ENCODE results near the gene FAM228B. TPM values are rescaled to one million over a fixed set of nuclear protein-coding genes. Genes with fewer than 3 reads are reported as not detected.
"Not testable (repeated sequence)": the region's sequence is repeated elsewhere in the genome, so short reads cannot be mapped to it uniquely, and the experiment has no call there.

Gene FAM228B
- total RNA-seq, 2 experiments from 2014 or later, result 4.1 to 4.6 TPM

DNA sequence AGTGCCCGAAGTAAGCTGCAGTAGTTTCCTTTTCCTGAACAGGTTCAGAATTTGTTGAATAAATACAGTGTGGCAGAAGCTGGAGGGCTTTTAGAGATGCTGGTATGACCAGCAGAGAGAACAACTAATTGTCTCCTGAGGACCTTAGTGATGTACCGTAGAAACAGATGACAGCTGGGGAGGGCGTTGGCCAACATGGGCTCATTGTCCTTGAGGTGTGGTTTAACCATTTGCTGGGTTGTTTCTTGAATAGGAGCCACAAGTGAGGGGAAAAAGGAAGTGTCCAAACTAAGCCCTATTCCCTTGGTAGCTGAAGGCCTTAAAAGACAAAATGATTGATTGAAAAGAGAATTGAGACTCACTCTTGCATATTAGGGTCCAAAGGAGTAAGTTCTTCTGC is 39.9 kb downstream of the FAM228B start:
- H3K27ac Mint-ChIP-seq, result no peak overlapping the region
- no peaks in the 10 kb centered on the region for H3K4me1 Mint-ChIP-seq
- H3K27me3 Mint-ChIP-seq, result no peaks in the 10 kb centered on the region
- H3K4me3 Mint-ChIP-seq, result no peak overlapping the region
- H3K36me3 Mint-ChIP-seq, result no peaks in the 10 kb centered on the region
- H3K9me3 Mint-ChIP-seq, result no peaks in the 10 kb centered on the region
- no peak for DNase-seq

DNA sequence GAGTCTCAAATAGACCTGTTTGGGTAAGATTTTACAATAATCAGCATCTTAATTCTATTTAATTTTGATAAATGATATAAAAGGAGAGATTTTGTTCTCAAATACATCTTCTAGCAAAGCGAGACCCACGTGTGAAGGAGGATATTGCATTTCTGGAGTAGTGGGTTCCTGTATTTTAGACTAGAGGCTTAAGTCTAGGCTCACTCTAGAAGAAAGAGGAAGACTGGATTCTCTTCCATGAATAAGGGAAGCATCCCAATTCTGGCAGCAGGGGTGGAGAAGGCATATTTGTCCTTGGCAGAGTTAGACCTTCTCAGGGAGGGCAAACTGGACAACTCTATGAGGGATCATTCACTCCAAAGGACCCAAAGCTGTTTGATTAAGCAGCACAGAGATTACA is 40.3 kb downstream of the FAM228B start:
- H3K36me3 Mint-ChIP-seq, result no peaks in the 10 kb centered on the region

DNA sequence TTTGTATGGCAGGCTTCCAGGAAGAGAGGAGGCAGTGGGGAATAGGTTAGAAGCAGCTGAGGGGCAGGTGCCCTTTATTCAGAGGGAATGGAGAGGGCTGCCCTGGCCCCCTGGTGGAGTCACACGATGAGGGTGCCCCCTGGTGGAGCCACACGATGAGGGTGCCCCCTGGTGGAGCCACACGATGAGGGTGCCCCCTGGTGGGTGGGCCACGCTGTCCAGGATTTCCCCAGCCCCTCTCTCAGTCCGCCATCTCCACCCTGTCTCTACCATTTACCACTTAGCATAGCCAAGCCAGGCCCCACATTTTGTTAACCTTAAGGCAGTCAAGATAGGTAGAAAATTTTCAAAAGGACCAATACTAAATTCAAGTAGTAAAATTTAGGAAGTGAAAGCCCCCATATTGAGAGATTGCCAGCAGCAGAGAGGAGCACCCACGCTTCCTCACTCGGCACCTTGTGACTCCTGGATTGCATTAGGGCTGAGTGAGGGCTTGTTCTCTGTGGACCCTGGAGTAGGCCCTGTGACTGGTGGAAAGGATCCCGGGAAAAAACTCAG is 41.2 kb downstream of the FAM228B start:
- peak; percentile 52 for DNase-seq
- Mint-ChIP-seq H3K4me3 (no peak overlapping the region), H3K9me3 (no peaks in the 10 kb centered on the region), H3K27me3 (no peaks in the 10 kb centered on the region), H3K4me1 (no peaks in the 10 kb centered on the region), H3K27ac (no peak overlapping the region), H3K36me3 (no peaks in the 10 kb centered on the region)

More for the DNA sequence above, 40.3 kb downstream of the FAM228B start:
- Mint-ChIP-seq H3K27me3 (no peaks in the 10 kb centered on the region), H3K9me3 (no peaks in the 10 kb centered on the region), H3K4me3 (no peak overlapping the region), H3K27ac (no peak overlapping the region), H3K4me1 (no peaks in the 10 kb centered on the region)
- DNase-seq, result no peak

DNA sequence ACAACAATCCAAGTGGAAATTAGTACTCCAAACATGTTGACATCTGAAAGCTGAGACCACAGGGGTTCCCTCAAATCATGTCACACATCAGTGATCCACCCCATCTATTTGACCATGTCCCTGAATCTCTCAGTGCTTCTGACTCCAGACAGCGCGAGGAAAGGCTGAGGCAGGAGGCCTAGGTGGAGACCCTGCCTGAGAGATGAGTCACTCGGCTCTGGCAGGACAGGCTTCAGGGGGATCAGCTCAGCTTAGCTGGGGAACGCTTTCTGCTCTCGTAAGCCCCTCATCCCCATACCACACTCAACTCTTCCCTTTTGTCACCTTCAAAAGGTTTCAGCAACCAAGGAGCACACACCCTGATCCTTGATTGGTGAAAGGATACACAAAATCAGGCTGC is 45.8 kb downstream of the FAM228B start:
- Mint-ChIP-seq H3K36me3 (peaks cover 2% of the 10 kb centered on the region), H3K27ac (no peak overlapping the region)

DNA sequence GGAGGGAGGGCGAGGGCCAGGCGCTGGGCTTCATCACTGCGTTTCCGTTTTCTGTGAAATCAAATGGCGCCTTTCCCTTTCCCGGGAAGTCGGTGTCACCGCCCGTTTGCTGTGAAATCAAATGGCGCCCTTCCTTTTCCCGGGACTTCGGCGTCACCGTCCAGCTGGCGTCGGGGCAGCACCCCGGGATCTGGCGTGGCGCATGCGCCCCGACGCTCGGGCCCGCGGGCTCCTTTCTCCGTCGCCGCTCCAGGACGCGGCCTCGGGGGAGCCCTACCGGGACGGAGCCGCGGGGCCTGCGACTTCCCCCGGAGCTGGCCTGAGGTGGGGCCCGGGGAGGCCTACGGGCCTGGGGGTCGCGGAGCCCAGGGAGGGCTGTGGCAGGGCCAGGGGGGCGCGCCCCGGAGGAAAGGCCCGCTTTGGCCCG is 51.6 kb downstream of the FAM228B start, which contains the start of gene FAM228A:
Gene FAM228A (plus strand): TSS at position 203 of the 427 bp plus-strand sequence. CDS start 428 bp downstream, outside the sequence.
- Mint-ChIP-seq H3K4me1 (no peaks in the 10 kb centered on the region), H3K4me3 (no peak within 1 kb of the TSS), H3K27me3 (peaks cover 21% of the 10 kb centered on the region), H3K27ac (no peak within 1 kb of the TSS), H3K36me3 (peaks cover 3% of the 10 kb centered on the region), H3K9me3 (no peaks in the 10 kb centered on the region)
- no peak for DNase-seq

More for the DNA sequence above, 45.8 kb downstream of the FAM228B start:
- Mint-ChIP-seq H3K4me3 (no peak overlapping the region), H3K4me1 (no peaks in the 10 kb centered on the region), H3K9me3 (no peaks in the 10 kb centered on the region), H3K27me3 (peaks cover 15% of the 10 kb centered on the region)
- DNase-seq, result no peak

DNA sequence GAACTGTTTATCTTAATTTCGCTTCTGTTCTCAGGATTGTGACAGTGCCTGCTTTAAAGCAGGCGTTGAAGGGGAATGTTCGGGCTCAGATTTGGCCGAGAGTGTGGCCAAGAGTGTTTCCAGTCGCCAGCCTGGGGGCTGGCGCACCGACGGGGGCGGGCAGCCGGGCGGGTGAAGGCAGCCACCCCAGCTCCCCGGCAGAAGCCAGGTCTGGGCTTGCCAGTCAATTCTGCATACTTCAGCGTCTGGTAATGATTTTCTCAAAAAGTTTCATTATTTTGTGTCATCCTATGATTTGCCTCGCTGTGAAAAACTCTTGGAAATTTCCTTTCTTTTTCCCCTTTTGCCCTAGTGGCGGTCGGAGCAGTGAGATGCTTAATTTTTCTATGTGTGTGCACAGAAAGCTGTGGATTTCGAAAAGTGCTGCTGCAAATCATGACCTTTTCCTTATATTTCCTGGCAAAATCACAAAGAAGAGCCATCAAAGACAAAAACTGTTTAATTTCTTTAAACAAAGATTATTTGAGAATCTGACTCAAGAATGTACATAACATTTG is 52.4 kb downstream of the FAM228B start:
- H3K27ac Mint-ChIP-seq, result no peak overlapping the region
- no peak overlapping the region for H3K4me3 Mint-ChIP-seq
- peaks cover 3% of the 10 kb centered on the region for H3K36me3 Mint-ChIP-seq
- no peak for DNase-seq
- H3K9me3 Mint-ChIP-seq, result no peaks in the 10 kb centered on the region
- H3K4me1 Mint-ChIP-seq, result no peaks in the 10 kb centered on the region
- peaks cover 21% of the 10 kb centered on the region for H3K27me3 Mint-ChIP-seq

DNA sequence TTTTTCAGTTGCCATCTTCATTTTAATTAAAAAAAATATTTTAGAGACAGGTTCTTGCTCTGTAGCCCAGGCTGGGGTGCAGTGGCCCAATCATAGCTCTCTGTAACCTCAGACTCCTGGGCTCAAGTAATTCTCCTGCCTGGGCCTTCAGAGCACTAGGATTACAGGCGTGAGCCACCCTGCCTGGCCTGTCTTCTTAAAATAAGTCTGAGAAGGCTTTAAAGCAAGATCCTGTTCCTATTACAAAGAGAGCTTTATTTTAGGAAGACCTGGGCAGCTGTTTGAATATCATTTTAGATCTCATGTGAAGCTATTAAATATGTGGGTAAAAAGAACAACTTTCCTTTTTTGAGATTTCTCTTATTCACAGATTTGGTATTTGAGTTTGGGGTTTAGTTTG is 53.1 kb downstream of the FAM228B start:
- no peaks in the 10 kb centered on the region for H3K4me1 Mint-ChIP-seq
- DNase-seq, result no peak
- H3K4me3 Mint-ChIP-seq, result no peak overlapping the region
- no peak overlapping the region for H3K27ac Mint-ChIP-seq
- peaks cover 19% of the 10 kb centered on the region for H3K27me3 Mint-ChIP-seq
- no peaks in the 10 kb centered on the region for H3K9me3 Mint-ChIP-seq
- H3K36me3 Mint-ChIP-seq, result peaks cover 3% of the 10 kb centered on the region

DNA sequence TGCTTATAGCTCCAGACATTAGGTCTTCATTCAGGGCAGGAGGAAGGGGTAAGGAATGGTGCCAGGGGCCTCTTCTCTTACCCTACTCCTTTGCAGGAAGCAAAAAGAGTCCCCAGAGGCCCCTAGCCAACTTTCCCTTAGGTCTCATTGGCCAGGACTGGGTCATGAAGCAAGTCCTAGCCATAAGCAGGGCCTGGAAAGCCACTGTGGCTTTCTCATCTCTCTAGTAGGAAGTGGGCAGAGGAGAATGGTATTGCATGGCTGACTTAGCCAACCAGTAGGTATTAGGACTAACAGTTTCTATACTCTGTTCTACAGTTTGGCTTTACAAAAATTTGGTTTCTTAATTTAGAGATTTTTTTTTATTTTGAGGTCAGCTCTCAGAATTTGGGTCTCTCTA is 56.4 kb downstream of the FAM228B start:
- no peaks in the 10 kb centered on the region for H3K36me3 Mint-ChIP-seq
- H3K4me3 Mint-ChIP-seq, result no peak overlapping the region

DNA sequence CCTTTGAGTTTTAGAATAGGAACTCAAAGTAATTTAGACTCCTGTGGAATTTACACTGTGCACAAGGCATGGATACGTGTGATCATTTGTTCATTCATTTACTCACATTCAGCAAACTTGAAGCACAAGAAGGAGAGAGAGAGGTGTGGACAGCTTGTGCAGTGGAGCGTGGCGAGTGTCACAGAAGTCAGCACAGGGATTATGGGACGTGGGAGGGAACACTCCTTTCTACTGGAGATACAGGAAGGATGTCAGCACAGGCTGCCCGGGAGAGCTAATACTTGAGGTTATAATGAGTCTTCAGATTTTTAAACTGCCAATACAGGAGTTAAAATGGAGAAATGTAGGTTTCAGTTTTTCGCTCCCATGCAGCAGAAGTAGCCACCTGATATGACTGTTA is 58.6 kb downstream of the FAM228B start:
- Mint-ChIP-seq H3K4me1 (no peaks in the 10 kb centered on the region), H3K27ac (no peak overlapping the region), H3K27me3 (no peaks in the 10 kb centered on the region), H3K9me3 (no peaks in the 10 kb centered on the region), H3K36me3 (no peaks in the 10 kb centered on the region), H3K4me3 (no peak overlapping the region)
- no peak for DNase-seq

More for the DNA sequence above, 56.4 kb downstream of the FAM228B start:
- Mint-ChIP-seq H3K9me3 (no peaks in the 10 kb centered on the region), H3K4me1 (no peaks in the 10 kb centered on the region), H3K27ac (no peak overlapping the region), H3K27me3 (no peaks in the 10 kb centered on the region)
- DNase-seq, result no peak

DNA sequence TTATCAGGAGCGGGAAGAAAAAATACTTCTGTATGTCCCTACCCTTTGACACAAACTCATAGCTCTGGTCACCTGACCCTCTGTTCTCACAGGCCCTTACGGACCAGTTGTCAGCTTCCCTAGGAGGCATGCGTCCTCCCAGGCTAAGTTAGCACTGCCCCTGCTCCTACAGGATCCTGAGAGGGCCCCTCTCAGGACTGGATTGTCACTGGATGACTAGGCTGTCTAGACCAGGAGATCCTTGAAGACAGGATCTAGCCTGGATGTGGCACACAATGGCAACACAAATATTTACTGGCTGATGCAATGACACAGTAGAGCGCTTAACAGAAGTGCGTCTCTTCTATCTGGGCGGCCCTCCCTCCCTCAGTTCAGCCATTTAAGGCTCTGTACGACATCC is 59.2 kb downstream of the FAM228B start:
- H3K27me3 Mint-ChIP-seq, result no peaks in the 10 kb centered on the region
- H3K4me3 Mint-ChIP-seq, result no peak overlapping the region
- no peak for DNase-seq
- peaks cover 3% of the 10 kb centered on the region for H3K9me3 Mint-ChIP-seq
- no peaks in the 10 kb centered on the region for H3K4me1 Mint-ChIP-seq
- no peaks in the 10 kb centered on the region for H3K36me3 Mint-ChIP-seq
- no peak overlapping the region for H3K27ac Mint-ChIP-seq

DNA sequence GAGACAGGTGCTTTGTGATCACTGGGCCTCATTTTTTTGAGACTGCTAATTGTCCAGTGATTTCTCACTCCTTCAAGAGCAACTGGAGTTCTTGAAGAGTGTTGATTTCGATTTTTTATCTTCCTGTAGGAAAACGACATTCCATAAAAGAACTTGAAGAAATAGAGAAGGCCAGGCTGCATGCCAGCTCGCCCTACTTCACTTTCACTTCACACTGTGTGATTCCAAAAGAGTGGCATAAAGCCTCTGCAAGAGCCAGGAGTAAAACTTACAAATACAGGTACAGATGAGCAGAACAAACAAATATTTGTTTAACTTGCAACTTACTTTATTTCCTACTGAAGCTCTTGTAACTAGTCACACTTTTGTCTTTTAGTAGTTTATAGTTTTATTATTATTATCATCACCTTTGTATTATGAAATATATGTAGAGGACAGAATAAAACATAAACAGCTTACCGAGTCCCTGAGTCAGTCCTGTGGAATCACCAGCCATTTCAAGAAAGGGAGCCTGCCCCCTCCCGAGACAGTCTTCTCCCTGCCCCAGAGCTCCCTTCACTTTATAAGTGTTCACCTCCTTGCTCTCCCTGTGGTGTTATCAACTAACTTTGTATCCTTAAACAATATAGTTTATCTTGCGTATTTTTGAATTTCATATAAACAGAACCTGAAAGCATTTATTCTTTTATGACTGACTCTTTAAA is 60.2 kb downstream of the FAM228B start:
- Mint-ChIP-seq H3K27me3 (no peaks in the 10 kb centered on the region), H3K36me3 (no peaks in the 10 kb centered on the region), H3K9me3 (peaks cover 6% of the 10 kb centered on the region), H3K27ac (no peak overlapping the region), H3K4me3 (no peak overlapping the region), H3K4me1 (no peaks in the 10 kb centered on the region)
- no peak for DNase-seq

DNA sequence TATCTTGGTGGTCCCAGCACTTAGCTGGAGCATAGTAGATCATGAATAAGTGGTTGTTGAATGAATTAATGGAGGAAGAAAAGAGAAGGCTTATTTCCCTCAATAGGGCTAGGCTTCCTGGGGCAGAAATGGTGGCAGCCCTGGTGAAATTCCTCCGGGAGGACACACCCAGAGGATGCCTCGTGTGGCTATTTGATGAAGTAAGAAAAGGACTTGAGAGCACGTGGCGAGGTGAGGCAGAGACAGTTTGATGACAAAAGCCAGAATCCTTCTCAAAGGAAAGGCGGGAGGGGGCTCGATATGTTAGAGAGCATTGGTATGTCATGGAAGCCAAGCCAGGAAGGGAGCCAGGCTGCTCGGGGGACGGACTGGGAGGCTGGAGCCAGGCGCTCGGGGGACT is 66.3 kb downstream of the FAM228B start:
- Mint-ChIP-seq H3K9me3 (peaks cover 6% of the 10 kb centered on the region), H3K27ac (no peak overlapping the region), H3K36me3 (no peaks in the 10 kb centered on the region), H3K27me3 (no peaks in the 10 kb centered on the region), H3K4me1 (no peaks in the 10 kb centered on the region), H3K4me3 (no peak overlapping the region)
- DNase-seq, result no peak

DNA sequence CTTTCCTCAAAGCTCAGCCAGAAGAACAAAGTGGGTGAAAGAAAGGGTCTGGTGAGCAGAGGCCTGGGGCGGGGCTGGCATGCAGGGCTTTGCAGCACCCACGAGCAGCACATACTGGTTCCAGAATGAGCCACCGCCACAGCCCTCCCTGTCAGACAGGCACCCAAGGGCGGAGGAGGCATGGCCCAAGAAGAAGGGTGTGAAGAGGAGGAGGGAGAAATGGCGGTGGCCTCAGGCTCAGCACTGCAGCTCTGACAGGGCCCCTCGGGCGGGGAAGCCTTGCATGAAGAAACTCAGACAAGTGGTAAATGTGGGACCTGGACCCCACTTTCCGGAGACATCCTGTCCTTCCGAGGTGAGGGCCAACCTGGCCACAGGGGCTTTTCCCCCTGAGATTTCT is 67.2 kb downstream of the FAM228B start:
- no peaks in the 10 kb centered on the region for H3K27me3 Mint-ChIP-seq
- DNase-seq, result no peak
- no peak overlapping the region for H3K27ac Mint-ChIP-seq
- H3K4me1 Mint-ChIP-seq, result no peaks in the 10 kb centered on the region
- no peak overlapping the region for H3K4me3 Mint-ChIP-seq
- H3K36me3 Mint-ChIP-seq, result no peaks in the 10 kb centered on the region
- H3K9me3 Mint-ChIP-seq, result peaks cover 6% of the 10 kb centered on the region

DNA sequence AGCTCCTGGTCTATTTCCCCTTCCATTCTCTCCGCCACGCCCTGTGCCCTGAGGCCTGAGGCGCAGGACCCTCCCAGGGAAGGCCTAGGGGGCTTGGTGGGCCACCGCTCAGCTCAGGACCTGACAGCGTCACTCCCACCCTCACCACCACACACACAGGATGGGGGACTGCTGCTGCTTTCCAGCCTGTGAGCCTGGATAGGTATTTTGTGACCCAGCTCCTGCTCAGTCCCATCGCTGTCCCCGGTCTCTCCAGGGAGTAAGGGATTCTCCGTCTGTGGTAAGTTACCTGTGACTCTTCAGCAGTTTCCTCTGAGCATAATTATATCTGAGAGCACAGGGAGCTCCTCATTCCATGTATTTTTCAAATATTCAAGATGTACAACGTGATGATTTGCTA is 67.9 kb downstream of the FAM228B start:
- no peaks in the 10 kb centered on the region for H3K27me3 Mint-ChIP-seq

DNA sequence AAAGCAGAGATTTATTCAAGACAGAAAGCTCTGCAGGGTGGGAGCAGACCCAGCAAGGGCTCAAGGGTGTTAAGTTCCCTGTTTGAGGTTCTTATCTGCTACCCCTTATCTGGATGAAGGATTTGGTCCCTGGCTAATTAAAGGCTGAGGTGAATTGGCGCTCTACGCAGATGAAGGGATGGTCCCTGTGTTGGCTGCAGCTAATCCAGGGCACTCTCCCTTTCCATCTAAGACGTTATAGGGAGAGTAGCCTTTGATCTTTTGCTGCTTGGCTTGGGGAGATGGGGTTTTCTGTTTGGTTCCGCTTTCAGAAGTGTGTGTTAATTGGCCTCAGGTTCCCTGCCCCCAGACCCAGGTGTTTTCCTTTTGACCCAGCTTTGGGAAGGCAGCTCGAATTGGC is 68.6 kb downstream of the FAM228B start:
- Mint-ChIP-seq H3K36me3 (no peaks in the 10 kb centered on the region), H3K27me3 (no peaks in the 10 kb centered on the region), H3K27ac (no peak overlapping the region), H3K4me3 (no peak overlapping the region), H3K9me3 (peaks cover 12% of the 10 kb centered on the region), H3K4me1 (no peaks in the 10 kb centered on the region)
- no peak for DNase-seq

More for the DNA sequence above, 67.9 kb downstream of the FAM228B start:
- no peak overlapping the region for H3K4me3 Mint-ChIP-seq
- no peaks in the 10 kb centered on the region for H3K4me1 Mint-ChIP-seq
- no peak overlapping the region for H3K27ac Mint-ChIP-seq
- H3K9me3 Mint-ChIP-seq, result peaks cover 6% of the 10 kb centered on the region
- no peak for DNase-seq
- H3K36me3 Mint-ChIP-seq, result no peaks in the 10 kb centered on the region

DNA sequence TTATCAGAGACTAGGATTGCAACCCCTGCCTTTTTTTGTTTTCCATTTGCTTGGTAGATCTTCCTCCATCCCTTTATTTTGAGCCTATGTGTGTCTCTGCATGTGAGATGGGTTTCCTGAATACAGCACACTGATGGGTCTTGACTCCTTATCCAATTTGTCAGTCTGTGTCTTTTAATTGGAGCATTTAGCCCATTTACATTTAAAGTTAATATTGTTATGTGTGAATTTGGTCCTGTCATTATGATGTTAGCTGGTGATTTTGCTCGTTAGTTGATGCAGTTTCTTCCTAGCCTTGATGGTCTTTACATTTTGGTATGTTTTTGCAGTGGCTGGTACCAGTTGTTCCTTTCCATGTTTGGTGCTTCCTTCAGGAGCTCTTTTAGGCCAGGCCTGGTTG is 73.9 kb downstream of the FAM228B start:
- H3K4me3 Mint-ChIP-seq, H3K36me3 Mint-ChIP-seq, H3K27ac Mint-ChIP-seq, DNase-seq, H3K4me1 Mint-ChIP-seq, H3K27me3 Mint-ChIP-seq: not testable (repeated sequence)
- H3K9me3 Mint-ChIP-seq, result peaks cover 10% of the 10 kb centered on the region
